AG10803 (cell line): ENCODE data around the gene SGF29.

Source experiments
- DNase-seq: peaks from one replicate; pipeline ENCODE4 v3.0.0; 2010; ENCODE audit warnings: low read depth
- H3K4me3 ChIP-seq: 2 replicates; pipeline ENCODE4 v1.5.1; 2011; ENCODE audit warnings: mild to moderate bottlenecking, low read length, control low read depth
- CTCF ChIP-seq: conservative IDR thresholded peaks from 2 replicates; pipeline ENCODE4 v1.5.1; 2011; ENCODE audit warnings: mild to moderate bottlenecking, low read length, control low read depth, inconsistent platforms

The SGF29 gene

GRCh38 chr16:28537076-28537475 is 16.6 kb upstream of the SGF29 start:
- no peak for TF ChIP-seq CTCF
- DNase-seq: no peak
- peak overlapping the region; percentile 88 for H3K4me3 ChIP-seq

GRCh38 chr16:28537964-28538732 is 15.6 kb upstream of the SGF29 start:
- H3K4me3 ChIP-seq: peak overlapping the region; percentile 88
- TF ChIP-seq CTCF: no peak
- DNase-seq: no peak

GRCh38 chr16:28538733-28539596 is 14.8 kb upstream of the SGF29 start, which contains the start of gene NUPR1:
Gene NUPR1, minus strand, starts transcription at chr16:28538974. Its CDS starts 67 bp downstream, at chr16:28538907.
- H3K4me3 ChIP-seq: peak within 1 kb of the TSS; percentile 88
- DNase-seq: peak; percentile 99
- no peak for TF ChIP-seq CTCF

GRCh38 chr16:28540346-28540745 is 13.4 kb upstream of the SGF29 start:
- DNase-seq: no peak
- no peak overlapping the region for H3K4me3 ChIP-seq
- no peak for TF ChIP-seq CTCF

GRCh38 chr16:28542646-28543045 is 11.1 kb upstream of the SGF29 start:
- no peak overlapping the region for H3K4me3 ChIP-seq

GRCh38 chr16:28543072-28543471 is 10.6 kb upstream of the SGF29 start:
- no peak for DNase-seq
- no peak overlapping the region for H3K4me3 ChIP-seq
- no peak for TF ChIP-seq CTCF

More at GRCh38 chr16:28542646-28543045, 11.1 kb upstream of the SGF29 start:
- no peak for DNase-seq
- TF ChIP-seq CTCF: no peak
